ENCODE data around the gene ARHGAP28. TPM values are rescaled to one million over a fixed set of nuclear protein-coding genes. Genes with fewer than 3 reads are reported as not detected.

The ARHGAP28 gene
- total RNA-seq, 2 donors from 2014 or later: 110 to 133 TPM

DNA sequence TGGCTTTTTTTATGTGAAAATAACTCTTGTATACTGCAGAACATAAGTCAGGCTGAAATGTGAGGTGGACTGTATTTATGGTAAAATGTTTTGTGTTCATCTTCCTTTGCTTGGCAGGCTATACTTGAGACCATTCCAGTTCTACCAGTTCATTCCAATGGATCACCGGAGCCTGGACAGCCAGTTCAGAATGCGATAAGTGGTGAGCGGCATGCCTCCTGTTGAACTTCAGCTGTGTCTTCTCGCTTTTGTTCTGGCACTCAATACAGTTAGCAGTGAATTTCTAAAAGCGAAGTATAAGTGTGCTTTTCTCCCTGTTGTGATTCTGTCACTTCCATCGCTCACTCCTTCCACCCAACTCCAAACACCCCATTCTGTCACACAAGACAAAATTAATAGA is 138.5 kb downstream of the ARHGAP28 start:
- no peaks in the 10 kb centered on the region for H3K4me1 ChIP-seq (ENCODE audit: control insufficient read depth, insufficient read depth, low read length)
- H3K9ac ChIP-seq (ENCODE audit: extremely low read depth, low read length, poor library complexity, severe bottlenecking): no peak overlapping the region
- peaks cover 1% of the 10 kb centered on the region for H3K4me1 Mint-ChIP-seq
- H3K9me3 ChIP-seq (ENCODE audit: control insufficient read depth, low read length): no peaks in the 10 kb centered on the region
- H3K27me3 Mint-ChIP-seq (ENCODE audit: insufficient read depth): no peaks in the 10 kb centered on the region
- no peak for DNase-seq
- WGBS, 2 experiments (ENCODE audit: insufficient coverage in 1 of 2, insufficient read length in 1 of 2): 94 to 97% methylated on average over 6 of the region's 6 CpGs
- H3K27ac Mint-ChIP-seq: no peak overlapping the region
- H3K4me3 Mint-ChIP-seq: no peak overlapping the region
- peaks cover 71% of the 10 kb centered on the region for H3K36me3 ChIP-seq (ENCODE audit: control insufficient read depth, insufficient read depth, low read length)
- TF ChIP-seq, protein P1, sequence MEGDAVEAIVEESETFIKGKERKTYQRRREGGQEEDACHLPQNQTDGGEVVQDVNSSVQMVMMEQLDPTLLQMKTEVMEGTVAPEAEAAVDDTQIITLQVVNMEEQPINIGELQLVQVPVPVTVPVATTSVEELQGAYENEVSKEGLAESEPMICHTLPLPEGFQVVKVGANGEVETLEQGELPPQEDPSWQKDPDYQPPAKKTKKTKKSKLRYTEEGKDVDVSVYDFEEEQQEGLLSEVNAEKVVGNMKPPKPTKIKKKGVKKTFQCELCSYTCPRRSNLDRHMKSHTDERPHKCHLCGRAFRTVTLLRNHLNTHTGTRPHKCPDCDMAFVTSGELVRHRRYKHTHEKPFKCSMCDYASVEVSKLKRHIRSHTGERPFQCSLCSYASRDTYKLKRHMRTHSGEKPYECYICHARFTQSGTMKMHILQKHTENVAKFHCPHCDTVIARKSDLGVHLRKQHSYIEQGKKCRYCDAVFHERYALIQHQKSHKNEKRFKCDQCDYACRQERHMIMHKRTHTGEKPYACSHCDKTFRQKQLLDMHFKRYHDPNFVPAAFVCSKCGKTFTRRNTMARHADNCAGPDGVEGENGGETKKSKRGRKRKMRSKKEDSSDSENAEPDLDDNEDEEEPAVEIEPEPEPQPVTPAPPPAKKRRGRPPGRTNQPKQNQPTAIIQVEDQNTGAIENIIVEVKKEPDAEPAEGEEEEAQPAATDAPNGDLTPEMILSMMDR (conservative IDR thresholded peaks at IDR 0.05): no peak
- no peak overlapping the region for H3K4me3 ChIP-seq (ENCODE audit: low read length)
- no peak overlapping the region for H3K27ac ChIP-seq (ENCODE audit: low read depth, low read length)
- H3K9me3 Mint-ChIP-seq: no peaks in the 10 kb centered on the region
- H3K36me3 Mint-ChIP-seq (ENCODE audit: low read depth): peaks cover 44% of the 10 kb centered on the region
- no peaks in the 10 kb centered on the region for H3K27me3 ChIP-seq (ENCODE audit: control insufficient read depth, insufficient read depth, low read length, poor library complexity, severe bottlenecking)

DNA sequence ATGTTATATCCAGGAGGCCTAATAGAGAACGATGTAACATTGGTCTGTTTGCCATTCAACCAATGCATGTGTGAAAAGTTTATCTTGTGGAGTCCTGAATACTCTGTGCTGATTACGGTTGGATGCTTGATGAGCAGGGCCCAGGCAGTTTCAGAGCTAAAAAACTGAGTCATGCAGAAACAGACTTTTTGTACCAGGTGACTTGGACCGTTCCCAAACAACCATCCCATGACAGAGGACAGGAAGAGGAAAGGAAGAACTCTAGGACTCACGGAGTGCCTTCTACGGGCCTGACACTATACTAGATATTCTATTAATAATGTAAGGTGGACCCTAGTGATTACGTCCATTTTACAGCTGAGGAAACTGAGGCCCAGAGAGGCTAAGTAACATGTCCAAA is 142.1 kb downstream of the ARHGAP28 start:
- H3K4me3 ChIP-seq (ENCODE audit: low read length): no peak overlapping the region
- no peak overlapping the region for H3K4me3 Mint-ChIP-seq
- WGBS, 2 experiments (ENCODE audit: insufficient coverage in 1 of 2, insufficient read length in 1 of 2): 93 to 96% methylated on average over 3 to 6 of the region's 6 CpGs
- DNase-seq: no peak
- H3K36me3 Mint-ChIP-seq (ENCODE audit: low read depth): peaks cover 71% of the 10 kb centered on the region
- H3K9ac ChIP-seq (ENCODE audit: extremely low read depth, low read length, poor library complexity, severe bottlenecking): no peak overlapping the region
- no peaks in the 10 kb centered on the region for H3K27me3 Mint-ChIP-seq (ENCODE audit: insufficient read depth)
- H3K27ac ChIP-seq (ENCODE audit: low read depth, low read length): no peak overlapping the region
- H3K9me3 ChIP-seq (ENCODE audit: control insufficient read depth, low read length): no peaks in the 10 kb centered on the region
- H3K36me3 ChIP-seq (ENCODE audit: control insufficient read depth, insufficient read depth, low read length): peaks cover 90% of the 10 kb centered on the region
- H3K27me3 ChIP-seq (ENCODE audit: control insufficient read depth, insufficient read depth, low read length, poor library complexity, severe bottlenecking): no peaks in the 10 kb centered on the region
- H3K4me1 ChIP-seq (ENCODE audit: control insufficient read depth, insufficient read depth, low read length): no peaks in the 10 kb centered on the region
- TF ChIP-seq, protein P1 (conservative IDR thresholded peaks at IDR 0.05): no peak
- no peak overlapping the region for H3K27ac Mint-ChIP-seq
- H3K9me3 Mint-ChIP-seq: no peaks in the 10 kb centered on the region
- H3K4me1 Mint-ChIP-seq: no peaks in the 10 kb centered on the region

DNA sequence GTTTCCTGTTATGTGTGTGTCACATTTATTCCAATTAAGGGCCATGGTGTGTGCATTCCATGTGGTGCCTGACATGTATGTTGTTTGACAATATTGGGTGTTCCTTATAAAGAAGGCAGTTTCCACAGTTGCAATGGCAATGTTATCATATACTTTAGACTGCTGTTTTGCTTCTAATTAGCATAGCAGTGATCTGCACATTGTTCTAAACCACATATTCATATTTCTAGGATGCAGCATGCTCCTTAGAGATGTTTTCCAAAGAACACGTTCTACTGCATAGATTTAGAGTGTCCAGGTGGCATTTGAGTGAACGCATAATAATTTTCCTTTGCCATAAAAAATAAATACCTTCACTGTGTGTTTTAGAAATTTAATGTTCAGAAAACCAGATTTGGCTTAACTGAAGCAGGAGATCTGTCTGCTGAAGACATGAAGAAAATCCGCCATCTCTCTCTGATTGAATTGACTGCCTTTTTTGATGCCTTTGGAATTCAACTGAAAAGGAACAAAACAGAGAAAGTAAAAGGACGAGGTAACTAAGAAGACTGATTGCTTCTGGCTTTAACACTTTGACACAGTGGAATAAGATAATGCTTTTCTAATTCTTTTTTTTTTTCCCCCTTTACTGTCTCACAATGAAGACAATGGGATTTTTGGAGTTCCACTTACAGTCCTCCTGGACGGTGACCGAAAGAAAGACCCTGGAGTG is 143.7 kb downstream of the ARHGAP28 start:
- peak overlapping the region; percentile 30 for H3K27ac ChIP-seq (ENCODE audit: low read depth, low read length)
- Mint-ChIP-seq H3K27me3 (ENCODE audit: insufficient read depth) (no peaks in the 10 kb centered on the region), H3K27ac (no peak overlapping the region), H3K4me1 (no peaks in the 10 kb centered on the region), H3K36me3 (ENCODE audit: low read depth) (peaks cover 79% of the 10 kb centered on the region), H3K4me3 (no peak overlapping the region), H3K9me3 (no peaks in the 10 kb centered on the region)
- no peak overlapping the region for H3K9ac ChIP-seq (ENCODE audit: extremely low read depth, low read length, poor library complexity, severe bottlenecking)
- no peak for DNase-seq
- peaks cover 88% of the 10 kb centered on the region for H3K36me3 ChIP-seq (ENCODE audit: control insufficient read depth, insufficient read depth, low read length)
- H3K9me3 ChIP-seq (ENCODE audit: control insufficient read depth, low read length): no peaks in the 10 kb centered on the region
- H3K4me3 ChIP-seq (ENCODE audit: low read length): no peak overlapping the region
- no peaks in the 10 kb centered on the region for H3K4me1 ChIP-seq (ENCODE audit: control insufficient read depth, insufficient read depth, low read length)
- no peaks in the 10 kb centered on the region for H3K27me3 ChIP-seq (ENCODE audit: control insufficient read depth, insufficient read depth, low read length, poor library complexity, severe bottlenecking)
- 81 to 86% methylated on average over 4 to 6 of the region's 6 CpGs for WGBS, 2 experiments (ENCODE audit: insufficient coverage in 1 of 2, insufficient read length in 1 of 2)
- TF ChIP-seq, protein P1 (conservative IDR thresholded peaks at IDR 0.05): no peak
